ENCODE measurements around the gene NAV2.

Gene NAV2

DNA sequence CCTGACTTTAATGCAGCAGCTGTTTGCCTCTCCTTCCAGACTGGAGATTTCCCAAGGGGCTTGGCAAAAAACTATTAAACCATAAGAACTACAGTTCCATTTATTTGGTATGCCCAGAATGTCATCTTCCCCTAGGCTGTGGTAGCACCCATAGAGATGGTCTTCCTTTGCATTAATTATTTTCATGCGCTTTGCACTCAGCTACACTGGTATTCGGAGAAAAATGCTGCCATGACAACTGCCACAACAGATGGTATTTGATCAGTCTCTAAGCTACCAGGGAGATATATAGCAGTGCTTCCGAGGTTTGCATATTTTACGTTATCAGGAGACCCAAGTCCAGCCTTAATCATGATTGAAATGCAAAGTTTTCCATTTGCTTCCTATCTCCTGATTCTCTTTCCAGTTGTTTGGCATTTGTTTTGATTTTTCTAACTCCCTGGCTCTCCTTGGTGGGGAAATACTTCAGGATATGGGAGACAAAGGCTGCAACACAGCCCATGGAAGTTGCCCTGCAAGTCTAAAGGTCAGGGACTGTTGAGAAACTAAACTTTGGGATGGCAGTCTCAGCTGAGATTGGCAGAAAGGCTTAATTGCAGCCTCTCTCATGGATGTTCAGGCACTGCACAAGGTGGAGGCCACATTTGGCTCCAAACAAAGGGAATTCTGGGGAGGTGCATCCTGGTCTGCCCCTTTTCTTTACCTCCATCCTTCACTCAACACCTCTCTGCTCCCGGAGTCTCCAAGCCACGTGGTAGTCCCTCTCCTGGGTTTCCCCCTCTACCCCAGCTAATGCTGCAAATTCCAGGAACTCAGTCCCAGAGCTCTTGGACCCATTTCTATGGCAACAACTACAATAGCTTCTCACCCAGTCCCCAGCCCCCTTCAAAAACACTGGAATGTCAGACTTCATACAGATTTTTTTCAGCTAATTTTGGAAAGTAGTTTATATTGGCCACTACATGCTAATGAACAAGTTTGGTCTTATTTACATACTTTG lies 151.8 kb downstream of the NAV2 start:
- Mint-ChIP-seq H3K27me3 (ENCODE audit: low read depth, poor library complexity) (no peaks in the 10 kb centered on the region), H3K4me1 (peaks cover 10% of the 10 kb centered on the region)
- no peak for DNase-seq

DNA sequence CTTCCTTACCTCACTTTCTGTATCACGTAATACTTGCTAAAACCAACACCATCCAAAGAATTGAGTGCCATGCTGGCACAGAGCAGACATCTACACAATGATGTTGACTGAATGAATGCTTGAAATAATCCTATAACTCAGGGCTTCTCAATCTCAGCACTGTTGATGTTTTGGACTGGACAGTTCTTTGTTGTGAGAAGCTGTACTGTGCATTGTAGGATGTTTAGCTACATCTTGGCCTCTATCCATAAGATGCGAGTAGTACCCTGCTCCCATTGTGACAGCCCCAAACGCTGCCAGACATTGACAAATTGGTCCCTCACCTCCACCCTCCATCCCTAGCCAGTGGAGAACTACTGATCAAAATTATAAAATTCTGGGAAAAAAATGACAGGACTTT lies 153.4 kb downstream of the NAV2 start:
- Mint-ChIP-seq H3K36me3 (ENCODE audit: low read depth) (no peaks in the 10 kb centered on the region), H3K27me3 (ENCODE audit: low read depth, poor library complexity) (no peaks in the 10 kb centered on the region), H3K9me3 (peaks cover 7% of the 10 kb centered on the region), H3K27ac (no peak overlapping the region), H3K4me1 (peaks cover 10% of the 10 kb centered on the region), H3K4me3 (no peak overlapping the region)
- TF ChIP-seq, protein P1, sequence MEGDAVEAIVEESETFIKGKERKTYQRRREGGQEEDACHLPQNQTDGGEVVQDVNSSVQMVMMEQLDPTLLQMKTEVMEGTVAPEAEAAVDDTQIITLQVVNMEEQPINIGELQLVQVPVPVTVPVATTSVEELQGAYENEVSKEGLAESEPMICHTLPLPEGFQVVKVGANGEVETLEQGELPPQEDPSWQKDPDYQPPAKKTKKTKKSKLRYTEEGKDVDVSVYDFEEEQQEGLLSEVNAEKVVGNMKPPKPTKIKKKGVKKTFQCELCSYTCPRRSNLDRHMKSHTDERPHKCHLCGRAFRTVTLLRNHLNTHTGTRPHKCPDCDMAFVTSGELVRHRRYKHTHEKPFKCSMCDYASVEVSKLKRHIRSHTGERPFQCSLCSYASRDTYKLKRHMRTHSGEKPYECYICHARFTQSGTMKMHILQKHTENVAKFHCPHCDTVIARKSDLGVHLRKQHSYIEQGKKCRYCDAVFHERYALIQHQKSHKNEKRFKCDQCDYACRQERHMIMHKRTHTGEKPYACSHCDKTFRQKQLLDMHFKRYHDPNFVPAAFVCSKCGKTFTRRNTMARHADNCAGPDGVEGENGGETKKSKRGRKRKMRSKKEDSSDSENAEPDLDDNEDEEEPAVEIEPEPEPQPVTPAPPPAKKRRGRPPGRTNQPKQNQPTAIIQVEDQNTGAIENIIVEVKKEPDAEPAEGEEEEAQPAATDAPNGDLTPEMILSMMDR (IDR thresholded peaks at IDR 0.05) = no peak
- no peak for DNase-seq

More for the DNA sequence above, 151.8 kb downstream of the NAV2 start:
- Mint-ChIP-seq H3K27ac (no peak overlapping the region), H3K36me3 (ENCODE audit: low read depth) (no peaks in the 10 kb centered on the region), H3K9me3 (peaks cover 10% of the 10 kb centered on the region), H3K4me3 (no peak overlapping the region)
- TF ChIP-seq, protein P1 (IDR thresholded peaks at IDR 0.05) = no peak

DNA sequence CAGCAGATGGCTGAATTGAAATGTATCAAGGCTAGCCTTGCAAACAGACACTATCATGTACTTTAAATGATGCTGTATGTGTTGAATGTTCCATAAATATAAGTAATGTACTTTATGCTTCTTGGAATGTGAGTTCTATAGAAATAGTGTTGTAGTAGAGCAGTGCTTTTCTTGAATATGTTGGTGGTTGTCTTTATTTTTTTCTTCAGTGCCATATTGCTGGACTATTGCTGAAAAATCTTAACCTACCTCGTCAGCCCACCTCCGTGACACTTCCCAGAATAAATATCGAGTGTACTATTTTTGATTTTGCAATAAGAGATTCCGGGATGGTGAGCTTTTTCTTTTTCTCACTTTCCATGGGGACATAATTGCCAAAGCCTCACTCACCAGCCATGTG lies 153.9 kb downstream of the NAV2 start:
- DNase-seq = no peak
- Mint-ChIP-seq H3K4me3 (no peak overlapping the region), H3K27ac (no peak overlapping the region), H3K4me1 (peaks cover 10% of the 10 kb centered on the region), H3K9me3 (peaks cover 2% of the 10 kb centered on the region), H3K36me3 (ENCODE audit: low read depth) (no peaks in the 10 kb centered on the region), H3K27me3 (ENCODE audit: low read depth, poor library complexity) (no peaks in the 10 kb centered on the region)
- TF ChIP-seq, protein P1 (IDR thresholded peaks at IDR 0.05) = no peak

DNA sequence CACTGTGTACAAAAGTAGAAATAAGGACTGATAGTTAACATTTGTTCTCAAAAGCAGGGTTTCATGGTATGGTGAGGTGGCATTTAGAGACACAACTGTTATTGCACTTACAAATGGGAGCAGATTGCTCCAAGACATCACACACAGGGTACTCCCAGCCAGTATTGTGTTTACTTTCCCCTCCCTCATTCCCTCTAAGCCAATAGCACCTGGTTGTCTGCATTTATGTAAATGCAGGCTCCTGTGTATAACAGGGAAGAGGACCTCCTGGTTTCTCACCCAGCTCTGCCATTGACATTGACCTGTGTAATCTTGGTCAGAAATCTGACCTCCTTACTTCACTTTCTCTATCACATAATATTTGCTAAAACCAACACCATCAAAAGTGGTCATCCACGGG lies 154.4 kb downstream of the NAV2 start:
- Mint-ChIP-seq H3K4me1 (peaks cover 10% of the 10 kb centered on the region), H3K9me3 (no peaks in the 10 kb centered on the region), H3K27ac (no peak overlapping the region), H3K27me3 (ENCODE audit: low read depth, poor library complexity) (no peaks in the 10 kb centered on the region), H3K36me3 (ENCODE audit: low read depth) (no peaks in the 10 kb centered on the region), H3K4me3 (no peak overlapping the region)
- TF ChIP-seq, protein P1 (IDR thresholded peaks at IDR 0.05) = no peak
- DNase-seq = no peak

DNA sequence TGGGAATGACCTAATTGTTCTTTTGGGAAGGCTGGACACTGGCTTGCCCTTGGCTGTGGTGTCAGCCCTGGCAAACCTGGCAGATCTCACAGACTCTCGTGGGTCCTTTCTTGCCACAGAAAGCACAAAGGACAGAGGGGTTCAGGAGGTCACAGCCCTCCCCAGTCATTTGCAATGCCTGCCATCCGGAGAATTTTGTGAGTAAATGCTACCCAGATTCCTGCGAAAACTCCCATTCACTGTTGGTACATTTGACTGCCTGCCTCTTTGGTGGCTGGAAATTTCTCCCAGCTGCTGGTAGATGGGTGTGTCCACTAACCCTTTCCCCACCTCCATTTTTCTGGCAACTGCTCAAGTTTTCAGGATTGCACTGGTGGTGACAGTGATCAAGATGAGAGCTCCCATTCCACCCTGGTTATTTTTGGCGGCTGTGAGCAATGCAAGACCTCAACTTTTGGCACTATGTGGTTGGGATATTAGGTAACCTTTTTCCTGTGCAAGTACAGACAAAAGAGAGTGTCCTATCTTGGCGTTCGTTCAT lies 155.7 kb downstream of the NAV2 start:
- no peaks in the 10 kb centered on the region for H3K36me3 Mint-ChIP-seq (ENCODE audit: low read depth)
- H3K4me3 Mint-ChIP-seq = no peak overlapping the region
- no peaks in the 10 kb centered on the region for H3K27me3 Mint-ChIP-seq (ENCODE audit: low read depth, poor library complexity)
- H3K9me3 Mint-ChIP-seq = no peaks in the 10 kb centered on the region
- no peak for DNase-seq
- TF ChIP-seq, protein P1 (IDR thresholded peaks at IDR 0.05) = no peak
- no peak overlapping the region for H3K27ac Mint-ChIP-seq
- peaks cover 10% of the 10 kb centered on the region for H3K4me1 Mint-ChIP-seq
